AG04450 (cell line): ENCODE data around the gene TCP11. TPM values are rescaled to one million over a fixed set of nuclear protein-coding genes. Genes with fewer than 3 reads are reported as not detected.
A peak's percentile ranks its signal among the peaks of the same experiment; 100 is the strongest.

ENCODE experiments used
- CTCF ChIA-PET: fragments of 300-600, 350-600 bp; formaldehyde crosslinking; extraction: SDS; loops from one replicate; lab custom pipeline; 2022; ENCODE audit warnings: antibody characterized with exemption, inconsistent platforms; lab: Charles Lee
- POLR2A ChIA-PET: fragments of 350-600 bp; formaldehyde crosslinking; extraction: SDS; loops from one replicate; lab custom pipeline; 2021; ENCODE audit warnings: antibody characterized with exemption, inconsistent platforms; lab: Yijun Ruan, JAX
- DNase-seq: peaks from one replicate; pipeline ENCODE4 v3.0.0-alpha.2; 2011; ENCODE audit warnings: low read depth, low spot score
- H3K27ac ChIP-seq: one replicate; pipeline ENCODE4 v1.5.1; 2012; ENCODE audit warnings: low read depth, low read length, control low read depth
- H3K27me3 ChIP-seq: one replicate; pipeline ENCODE4 v1.6.0; 2012; ENCODE audit warnings: low read length; ENCODE audit not compliant: control insufficient read depth, insufficient read depth
- H3K4me3 ChIP-seq: 2 replicates; pipeline ENCODE4 v1.5.1; 2011; ENCODE audit warnings: mild to moderate bottlenecking, low read depth, low read length, control low read depth
- H3K9me3 ChIP-seq: 2 replicates; pipeline ENCODE4 v1.5.1; 2012; ENCODE audit warnings: low read length; ENCODE audit not compliant: control insufficient read depth, insufficient read depth
- polyA plus RNA-seq: library from polyadenylated mRNA; depleted of rRNA; stranded (reverse); fragments of >200 nt; gene quantifications from 2 replicates; pipeline ENCODE4 v1.2.3, GENCODE V29; 2011
- TF ChIP-seq, protein P1 (sequence below): IDR thresholded peaks from 2 replicates; pipeline ENCODE4 v1.5.1; 2011; ENCODE audit warnings: low read depth, low read length, control low read depth, inconsistent platforms

The TCP11 gene
- polyA plus RNA-seq, 1 experiment, result 0.11 TPM

DNA sequence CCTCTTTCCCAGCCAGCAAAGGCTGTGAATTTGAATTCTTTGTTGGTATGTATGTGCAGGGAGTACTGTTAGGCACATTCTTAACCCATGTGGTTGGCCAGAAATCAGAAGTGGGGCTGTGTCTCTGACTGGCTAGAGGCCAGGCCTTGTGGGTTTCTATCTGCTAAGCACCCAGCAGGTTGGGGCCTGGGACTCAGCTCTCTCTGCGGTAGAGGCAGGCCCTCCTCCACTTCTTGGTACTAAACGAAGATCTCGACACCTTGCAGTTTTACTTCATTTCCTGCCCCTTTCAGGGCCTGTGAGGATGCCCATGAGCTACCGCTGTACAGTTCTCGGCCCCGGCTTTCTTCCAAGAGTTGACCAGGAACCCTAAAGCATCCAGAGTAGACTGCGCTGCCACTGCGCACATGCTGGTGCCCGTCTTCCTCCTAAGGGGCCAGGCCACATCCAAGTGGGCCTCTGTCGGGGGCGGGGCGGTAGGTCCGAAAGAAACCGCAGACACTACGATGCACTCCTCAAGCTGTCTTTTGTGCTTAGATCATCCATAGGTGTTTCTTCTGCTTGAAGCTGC lies 51.1 kb downstream of the TCP11 start:
- Histone ChIP-seq H3K27me3 (no peaks in the 10 kb centered on the region), H3K27ac (peak overlapping the region; percentile 3), H3K4me3 (no peak overlapping the region), H3K9me3 (peaks cover 5% of the 10 kb centered on the region; the same call in 1 of the 2 replicates)
- peak; percentile 42 for DNase-seq
- POLR2A ChIA-PET, result no interaction called here
- TF ChIP-seq, protein P1, sequence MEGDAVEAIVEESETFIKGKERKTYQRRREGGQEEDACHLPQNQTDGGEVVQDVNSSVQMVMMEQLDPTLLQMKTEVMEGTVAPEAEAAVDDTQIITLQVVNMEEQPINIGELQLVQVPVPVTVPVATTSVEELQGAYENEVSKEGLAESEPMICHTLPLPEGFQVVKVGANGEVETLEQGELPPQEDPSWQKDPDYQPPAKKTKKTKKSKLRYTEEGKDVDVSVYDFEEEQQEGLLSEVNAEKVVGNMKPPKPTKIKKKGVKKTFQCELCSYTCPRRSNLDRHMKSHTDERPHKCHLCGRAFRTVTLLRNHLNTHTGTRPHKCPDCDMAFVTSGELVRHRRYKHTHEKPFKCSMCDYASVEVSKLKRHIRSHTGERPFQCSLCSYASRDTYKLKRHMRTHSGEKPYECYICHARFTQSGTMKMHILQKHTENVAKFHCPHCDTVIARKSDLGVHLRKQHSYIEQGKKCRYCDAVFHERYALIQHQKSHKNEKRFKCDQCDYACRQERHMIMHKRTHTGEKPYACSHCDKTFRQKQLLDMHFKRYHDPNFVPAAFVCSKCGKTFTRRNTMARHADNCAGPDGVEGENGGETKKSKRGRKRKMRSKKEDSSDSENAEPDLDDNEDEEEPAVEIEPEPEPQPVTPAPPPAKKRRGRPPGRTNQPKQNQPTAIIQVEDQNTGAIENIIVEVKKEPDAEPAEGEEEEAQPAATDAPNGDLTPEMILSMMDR, result no peak
- CTCF ChIA-PET, result interaction anchor here (2.1 to 4.4 kb wide), 3 partner anchors 50 to 150 kb away, joined by 5 to 22 read pairs (median 8); no protein-coding TSS in a partner anchor

- peak overlapping the region; percentile 3 for H3K27ac ChIP-seq
Measured at GRCh38 chr6:35089216-35089934, 51.8 kb downstream of the TCP11 start.

GRCh38 chr6:35088281-35089215 lies 52.6 kb downstream of the TCP11 start:
- no peak for DNase-seq
- ChIA-PET CTCF (interaction anchor here (2.1 to 2.8 kb wide), 3 partner anchors 51 to 152 kb away, joined by 5 to 8 read pairs (median 7); no protein-coding TSS in a partner anchor), POLR2A (no interaction called here)
- Histone ChIP-seq H3K4me3 (no peak overlapping the region), H3K9me3 (peaks cover 5% of the 10 kb centered on the region; the same call in 1 of the 2 replicates), H3K27ac (no peak overlapping the region), H3K27me3 (no peaks in the 10 kb centered on the region)
- TF ChIP-seq, protein P1, result no peak

More at GRCh38 chr6:35089216-35089934, 51.8 kb downstream of the TCP11 start:
- no peaks in the 10 kb centered on the region for H3K27me3 ChIP-seq
- no peak for DNase-seq
- CTCF ChIA-PET, result interaction anchor here (2.1 to 4.4 kb wide), 4 partner anchors 50 to 151 kb away, joined by 5 to 22 read pairs (median 8); no protein-coding TSS in a partner anchor
- no peak overlapping the region for H3K4me3 ChIP-seq
- TF ChIP-seq, protein P1, result no peak
- H3K9me3 ChIP-seq, result peaks cover 5% of the 10 kb centered on the region; the same call in 1 of the 2 replicates
- POLR2A ChIA-PET, result no interaction called here

DNA sequence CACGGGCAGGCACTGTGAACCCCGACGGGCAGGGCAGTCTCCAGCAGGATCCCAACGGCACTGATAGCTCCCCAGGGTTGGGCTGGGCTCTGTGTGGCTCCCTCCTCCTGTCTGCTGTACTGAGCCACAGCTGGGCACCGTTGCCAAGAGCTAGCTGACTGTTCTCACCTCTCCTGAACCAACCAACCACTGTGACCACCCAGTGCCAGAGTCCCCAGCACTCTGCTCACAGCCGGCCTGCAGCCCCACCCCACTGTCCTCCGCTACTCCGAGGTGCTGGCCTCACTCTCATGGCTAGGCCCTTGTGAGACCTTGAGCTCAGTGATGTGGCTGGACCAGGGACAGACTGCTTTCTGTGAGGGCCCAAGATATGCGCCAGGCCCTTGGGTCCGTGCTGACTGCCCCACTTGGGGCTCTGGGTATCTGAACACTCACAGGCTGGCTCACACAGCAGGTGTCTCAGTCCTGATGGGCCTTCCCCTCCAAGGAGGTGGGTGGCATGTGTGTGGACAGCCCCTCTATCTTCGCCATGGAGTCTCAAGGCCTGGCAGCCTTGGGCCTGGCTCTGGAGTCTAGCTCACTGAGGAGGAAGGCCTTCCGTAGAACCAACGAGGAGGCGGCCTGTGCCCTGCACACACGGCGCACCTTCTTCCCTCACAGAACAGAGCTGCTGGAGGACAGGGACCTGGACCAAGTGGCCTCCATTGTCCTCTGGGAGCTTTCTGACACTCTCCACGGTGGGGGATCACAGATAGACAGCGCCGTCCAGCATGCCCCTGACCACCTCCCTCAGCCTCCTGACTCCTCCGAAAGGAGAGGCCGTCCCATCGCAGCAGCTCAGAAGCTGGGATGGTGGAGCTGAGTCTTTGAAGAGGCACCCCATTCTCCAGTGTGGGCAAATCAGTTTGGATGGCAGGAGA lies 53.5 kb downstream of the TCP11 start:
- DNase-seq, result no peak
- TF ChIP-seq, protein P1, result no peak
- no peaks in the 10 kb centered on the region for H3K27me3 ChIP-seq
- POLR2A ChIA-PET, result no interaction called here
- no peak overlapping the region for H3K27ac ChIP-seq
- peaks cover 5% of the 10 kb centered on the region; the same call in 1 of the 2 replicates for H3K9me3 ChIP-seq
- no peak overlapping the region for H3K4me3 ChIP-seq
- CTCF ChIA-PET, result interaction anchor here (1.1 to 2.6 kb wide), 2 partner anchors 11 to 100 kb away, joined by 3 to 7 read pairs; no protein-coding TSS in a partner anchor
